Measurements from ENCODE around the gene PUS7.
"Not testable (repeated sequence)": the region's sequence is repeated elsewhere in the genome, so short reads cannot be mapped to it uniquely, and the experiment has no call there.

Gene PUS7, protein sequence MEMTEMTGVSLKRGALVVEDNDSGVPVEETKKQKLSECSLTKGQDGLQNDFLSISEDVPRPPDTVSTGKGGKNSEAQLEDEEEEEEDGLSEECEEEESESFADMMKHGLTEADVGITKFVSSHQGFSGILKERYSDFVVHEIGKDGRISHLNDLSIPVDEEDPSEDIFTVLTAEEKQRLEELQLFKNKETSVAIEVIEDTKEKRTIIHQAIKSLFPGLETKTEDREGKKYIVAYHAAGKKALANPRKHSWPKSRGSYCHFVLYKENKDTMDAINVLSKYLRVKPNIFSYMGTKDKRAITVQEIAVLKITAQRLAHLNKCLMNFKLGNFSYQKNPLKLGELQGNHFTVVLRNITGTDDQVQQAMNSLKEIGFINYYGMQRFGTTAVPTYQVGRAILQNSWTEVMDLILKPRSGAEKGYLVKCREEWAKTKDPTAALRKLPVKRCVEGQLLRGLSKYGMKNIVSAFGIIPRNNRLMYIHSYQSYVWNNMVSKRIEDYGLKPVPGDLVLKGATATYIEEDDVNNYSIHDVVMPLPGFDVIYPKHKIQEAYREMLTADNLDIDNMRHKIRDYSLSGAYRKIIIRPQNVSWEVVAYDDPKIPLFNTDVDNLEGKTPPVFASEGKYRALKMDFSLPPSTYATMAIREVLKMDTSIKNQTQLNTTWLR

DNA sequence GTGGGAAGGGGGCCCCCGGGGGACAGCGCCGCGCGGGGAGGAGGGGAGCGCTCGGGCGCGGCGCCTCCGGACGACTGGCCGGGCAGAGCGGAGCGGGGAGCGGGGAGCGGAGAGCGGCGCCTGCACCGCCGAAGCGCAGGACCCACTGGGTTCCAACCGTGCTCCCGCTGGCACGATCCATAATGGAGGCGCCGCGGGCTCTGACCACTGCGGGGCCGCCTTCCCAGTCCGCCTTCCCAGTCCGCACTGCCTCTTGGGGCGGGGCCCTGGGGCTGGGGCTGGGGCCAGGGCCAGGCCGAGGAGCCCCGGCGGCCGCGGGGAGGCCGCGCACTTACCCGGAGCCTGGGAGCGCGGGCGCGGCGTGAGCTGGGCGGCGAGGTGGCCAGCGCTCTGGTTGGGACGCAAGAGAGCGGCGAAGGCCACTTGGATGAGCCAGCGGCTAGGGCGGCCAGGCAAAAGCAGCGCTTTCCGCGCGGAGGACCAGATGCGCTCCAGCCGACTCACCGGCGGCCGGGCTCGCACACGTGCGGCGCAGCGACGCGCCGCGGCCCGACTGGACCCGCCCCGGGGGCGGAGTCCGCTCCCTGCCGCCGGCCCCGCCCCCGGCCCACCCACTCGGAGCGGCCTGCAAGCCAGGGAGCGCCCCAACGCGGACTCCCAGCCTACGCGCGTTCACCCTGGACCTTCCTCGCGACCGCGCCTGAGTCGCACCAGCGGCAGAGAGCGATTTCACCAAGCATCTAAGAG, at the start of gene PUS7:
Gene PUS7, minus strand, starts transcription at position 555 of the 747 bp plus-strand sequence. CDS start 13,759 bp downstream, outside the sequence.
- DNase-seq: peak; percentile 74

DNA sequence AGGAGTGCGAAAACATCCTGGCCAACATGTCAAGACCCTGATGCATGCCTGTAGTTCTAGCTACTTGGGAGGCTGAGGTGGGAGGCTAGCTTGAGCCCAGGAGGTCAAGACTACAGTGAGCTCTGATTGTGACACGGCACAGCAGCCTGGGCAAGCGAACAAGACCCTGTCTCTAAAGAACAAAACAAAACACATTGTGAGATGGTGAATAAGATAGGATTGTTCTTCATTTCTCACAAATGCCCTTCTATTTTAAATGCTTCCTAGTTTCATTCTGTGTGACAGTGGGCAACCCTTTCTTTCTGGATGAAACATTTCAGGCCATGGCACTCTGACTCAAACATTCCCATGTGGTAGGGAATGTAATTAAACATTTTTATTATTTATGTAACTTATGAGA, 45.8 kb upstream of the PUS7 start:
- no peak for DNase-seq

GRCh38 chr7:105567024-105567423, 45.0 kb upstream of the PUS7 start:
- no peak for DNase-seq

DNA sequence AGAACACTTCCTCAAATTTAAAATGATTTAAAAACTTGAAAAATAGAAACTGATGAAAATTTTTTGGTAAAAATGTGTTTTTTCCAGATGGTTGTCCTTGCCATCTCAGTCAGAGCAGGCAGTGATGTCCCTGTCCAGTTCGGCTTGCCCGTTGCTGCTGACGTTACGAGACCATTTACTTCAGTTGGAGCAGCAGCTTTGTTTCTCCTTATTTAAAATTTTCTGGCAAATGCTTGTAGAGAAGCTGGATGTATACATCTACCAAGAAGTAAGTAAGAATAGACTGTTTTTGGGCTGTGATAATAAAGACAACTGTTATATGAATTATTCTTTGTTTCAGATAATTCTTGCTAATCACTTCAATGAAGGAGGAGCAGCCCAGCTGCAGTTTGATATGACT, 43.1 kb upstream of the PUS7 start:
- no peak for DNase-seq

DNA sequence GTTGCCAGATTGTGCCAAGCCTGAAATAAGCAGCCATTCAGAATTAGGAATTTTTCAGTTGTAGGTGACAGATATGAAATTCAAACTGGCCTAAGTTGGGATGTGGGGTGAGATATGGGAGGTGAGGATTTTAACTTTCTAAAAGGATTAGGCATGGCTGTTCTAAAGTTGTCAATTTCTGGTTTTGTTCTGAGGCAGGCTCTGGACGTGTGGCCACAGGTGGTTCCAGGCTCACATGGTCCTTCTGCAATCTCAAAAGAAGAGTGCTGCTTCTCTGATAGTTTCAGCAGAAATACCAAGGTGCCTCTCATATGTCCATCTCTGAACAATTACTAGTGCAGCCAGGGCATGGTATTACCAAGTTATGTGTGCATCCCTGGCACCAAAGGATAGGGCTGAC, 37.9 kb upstream of the PUS7 start:
- no peak for DNase-seq

DNA sequence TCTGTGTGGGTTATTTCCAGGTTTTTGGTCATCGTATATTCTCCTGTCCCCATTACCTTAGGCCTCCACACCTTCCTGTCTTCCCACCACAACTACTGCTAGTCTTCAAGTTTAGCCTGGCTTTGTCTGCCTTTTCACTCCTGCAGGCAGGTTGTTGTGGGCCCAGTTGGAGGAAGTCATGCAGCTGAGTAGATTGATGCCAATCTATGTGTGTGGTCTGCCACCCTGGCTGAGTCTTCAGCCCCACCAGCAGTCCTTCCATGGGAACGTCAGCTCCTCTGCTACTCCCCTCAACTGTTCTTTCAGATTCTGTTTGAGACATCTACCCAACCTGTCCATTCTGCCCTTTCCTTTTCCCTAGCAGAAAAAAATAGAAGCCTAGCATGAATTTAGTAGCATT, 16.3 kb upstream of the PUS7 start:
- no peak for DNase-seq

- DNase-seq: no peak
Measured at GRCh38 chr7:105532709-105533460, 10.8 kb upstream of the PUS7 start.

DNA sequence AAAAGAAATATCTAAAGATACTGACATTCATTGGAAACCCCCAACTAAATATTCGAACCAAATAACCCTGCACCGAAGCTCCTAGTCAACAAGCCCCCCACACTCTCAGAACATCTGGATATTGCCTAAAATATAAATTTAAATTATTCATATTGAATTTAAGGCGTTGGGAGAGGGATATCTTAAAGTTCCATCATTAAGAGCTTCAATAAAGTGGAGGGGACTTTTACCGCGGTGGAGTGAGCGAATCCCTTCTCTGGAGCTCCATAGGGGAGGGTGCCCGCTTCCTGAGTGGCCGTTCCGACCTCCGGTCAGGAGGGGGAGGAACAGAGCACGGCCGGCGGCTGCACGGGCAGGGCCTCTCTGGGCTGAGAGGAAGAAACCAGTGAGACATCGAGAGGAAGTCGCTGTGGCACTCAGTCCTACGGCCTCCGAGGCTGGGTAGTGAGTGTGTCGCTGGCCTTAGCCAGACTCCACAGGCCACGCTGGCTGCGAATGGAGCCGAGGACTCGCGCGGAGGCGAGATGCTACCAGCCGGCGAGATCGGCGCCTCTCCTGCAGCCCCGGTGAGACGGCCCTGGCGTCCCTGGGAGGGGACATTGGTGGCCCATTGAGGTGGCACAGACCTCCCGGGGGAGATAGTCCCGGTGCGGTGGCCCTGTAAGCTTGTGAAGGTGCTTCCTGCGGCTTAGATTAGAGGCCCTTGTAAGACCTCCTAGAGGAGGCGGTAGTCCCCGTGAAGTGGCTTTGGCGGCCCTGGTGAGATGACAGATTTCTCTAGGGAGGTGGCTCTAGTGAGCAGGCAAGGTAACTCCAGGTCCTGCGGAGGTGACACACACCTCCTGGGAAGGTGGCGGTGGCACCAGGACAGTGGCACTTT, 10.0 kb upstream of the PUS7 start, which contains the start of gene RINT1:
Gene RINT1, plus strand, starts transcription at position 410 of the 880 bp plus-strand sequence. Its CDS starts 115 bp downstream, at position 525.
- peak; percentile 87 for DNase-seq

GRCh38 chr7:105530546-105530945, 8.5 kb upstream of the PUS7 start:
- no peak for DNase-seq

DNA sequence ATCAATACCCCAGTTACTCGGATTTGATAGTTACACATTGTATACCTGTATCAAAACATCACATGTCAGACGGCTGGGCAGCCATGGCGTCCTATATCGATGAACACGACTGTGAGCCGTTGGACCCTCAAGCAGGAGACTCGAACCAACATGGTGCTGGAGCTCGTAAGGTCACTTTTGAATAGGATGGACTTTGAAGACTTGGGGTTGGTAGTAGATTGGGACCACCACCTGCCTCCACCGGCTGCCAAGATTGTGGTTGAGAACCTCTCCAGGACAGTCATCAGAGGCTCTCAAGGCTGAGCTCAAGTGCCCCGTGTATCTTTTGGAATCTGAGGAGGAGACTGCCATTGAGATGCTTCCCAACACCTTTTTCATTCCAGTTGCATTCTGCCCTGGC, 8.1 kb upstream of the PUS7 start:
- DNase-seq: no peak

GRCh38 chr7:105527737-105528136, 5.7 kb upstream of the PUS7 start:
- DNase-seq: not testable (repeated sequence)

DNA sequence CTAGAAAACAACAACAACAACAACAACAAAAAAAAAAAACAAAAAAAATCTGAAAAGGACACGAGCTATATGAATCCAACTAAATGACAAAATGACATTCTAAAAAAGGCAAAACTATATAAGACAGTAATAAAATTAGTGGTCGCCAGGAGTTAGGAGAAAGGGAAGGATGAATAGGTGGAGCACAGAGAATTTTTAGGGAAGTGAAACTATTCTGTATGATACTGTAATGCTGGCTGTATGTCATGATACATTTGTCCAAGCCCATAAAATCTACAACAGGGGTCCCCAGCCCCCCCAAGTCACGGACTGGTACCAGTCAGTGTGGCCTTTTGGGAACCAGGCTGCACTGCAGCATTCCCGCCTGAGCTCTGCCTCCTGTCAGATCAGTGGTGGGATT, 2.8 kb upstream of the PUS7 start:
- DNase-seq: no peak

DNA sequence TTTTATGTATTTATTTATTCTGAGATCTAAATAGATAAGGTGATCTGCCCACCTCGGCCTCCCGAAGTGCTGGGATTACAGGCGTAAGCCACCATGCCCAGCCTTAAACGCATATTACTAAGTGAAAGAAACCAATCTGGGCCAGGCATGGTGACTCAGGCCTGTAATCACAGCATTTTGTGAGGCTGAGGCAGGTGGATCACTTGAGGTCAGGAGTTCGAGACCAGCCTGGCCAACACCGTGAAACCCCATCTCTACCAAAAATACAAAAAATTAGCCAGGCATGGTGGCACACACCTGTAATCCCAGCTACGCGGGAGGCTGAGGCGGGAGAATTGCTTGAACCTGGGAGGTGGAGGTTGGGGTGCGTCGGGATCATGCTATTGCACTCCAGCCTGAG, 2.4 kb upstream of the PUS7 start:
- DNase-seq: not testable (repeated sequence)

- peak; percentile 25 for DNase-seq
Measured at GRCh38 chr7:105521027-105521716, 899 bp downstream of the PUS7 start.

GRCh38 chr7:105520620-105521019, 1.5 kb downstream of the PUS7 start:
- not testable (repeated sequence) for DNase-seq

DNA sequence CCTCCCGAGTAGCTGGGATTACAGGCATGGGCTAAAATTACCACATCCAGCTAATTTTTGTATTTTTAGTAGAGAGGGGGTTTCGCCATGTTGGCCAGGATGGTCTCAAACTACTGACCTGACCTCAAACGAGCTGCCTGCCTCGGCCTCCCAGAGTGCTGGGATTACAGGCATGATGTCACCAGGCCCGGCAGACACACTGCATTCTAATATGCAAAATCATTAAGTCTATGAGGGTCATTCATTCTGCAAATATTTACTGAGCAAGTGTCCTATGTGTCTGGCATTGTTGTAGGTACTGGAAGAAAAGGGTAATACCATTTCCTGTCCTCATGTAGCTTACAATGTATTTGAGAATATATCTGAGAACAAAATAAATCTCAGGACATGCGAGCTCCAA, 2.7 kb downstream of the PUS7 start:
- DNase-seq: no peak

- DNase-seq: not testable (repeated sequence)
Measured at GRCh38 chr7:105515610-105516009, 6.5 kb downstream of the PUS7 start.

GRCh38 chr7:105512926-105513526, 9.0 kb downstream of the PUS7 start:
- no peak for DNase-seq

DNA sequence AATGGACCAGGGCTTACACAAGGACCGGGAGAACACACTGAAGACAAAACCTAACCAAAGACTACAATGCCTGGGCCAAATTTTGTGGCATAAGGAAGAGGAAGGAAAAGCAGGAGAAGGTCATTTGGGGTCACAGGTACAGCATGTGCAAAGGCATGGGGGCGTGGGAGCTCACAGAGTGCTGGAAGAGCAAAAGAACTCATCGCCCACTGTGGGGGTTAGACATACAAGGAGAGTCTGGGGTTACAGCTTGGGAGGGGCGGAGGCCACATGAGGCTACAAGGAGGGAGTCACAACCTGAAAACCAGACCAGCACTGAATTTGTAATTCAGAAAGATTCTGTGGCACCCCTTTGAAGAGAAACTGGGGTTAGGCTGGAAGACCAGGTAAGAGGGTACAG, 9.7 kb downstream of the PUS7 start:
- no peak for DNase-seq

GRCh38 chr7:105502173-105502572, 19.9 kb downstream of the PUS7 start:
- no peak for DNase-seq

- no peak for DNase-seq
Measured at GRCh38 chr7:105497016-105497415, 25.1 kb downstream of the PUS7 start.

Data from activated CD4-positive, alpha-beta T cell treated with anti-CD3 and anti-CD28 coated beads, Interleukin-2, amount 50 U/mL, for 1 hour (primary cell).